ENCODE results near the gene SPATA31D1. TPM values are rescaled to one million over a fixed set of nuclear protein-coding genes. Genes with fewer than 3 reads are reported as not detected.

Gene SPATA31D1
- total RNA-seq, 1 experiment from 2014 or later, result not detected

GRCh38 chr9:81964218-81965171 lies 24.1 kb upstream of the SPATA31D1 start:
- Histone ChIP-seq H3K9me3 (ENCODE audit: low read depth, low read length, poor library complexity, severe bottlenecking) (no peaks in the 10 kb centered on the region), H3K4me1 (ENCODE audit: insufficient read depth, low read length, poor library complexity, severe bottlenecking) (no peaks in the 10 kb centered on the region), H3K27ac (ENCODE audit: low read depth, low read length, poor library complexity, severe bottlenecking) (no peak overlapping the region), H3K4me3 (ENCODE audit: low read depth, low read length, poor library complexity, severe bottlenecking) (no peak overlapping the region), H3K36me3 (ENCODE audit: insufficient read depth, low read length, poor library complexity, severe bottlenecking) (no peaks in the 10 kb centered on the region), H3K27me3 (replicated peaks; ENCODE audit: insufficient read depth, low read depth, low read length, poor library complexity) (no peaks in the 10 kb centered on the region)
- CTCF ChIA-PET, result no interaction called here
- TF ChIP-seq CTCF (conservative IDR thresholded peaks at IDR 0.05; ENCODE audit: low read depth, low read length), result no peak
- BruUV-seq (replicated peaks), result no TSS peak
- no peak for DNase-seq (ENCODE audit: low spot score)
- POLR2A ChIA-PET (ENCODE audit: low non-redundant PET), result no interaction called here
- intact Hi-C loops (cut with micrococcal nuclease; ENCODE audit: unreplicated experiment), result no loop called here

GRCh38 chr9:81968026-81968425 lies 20.5 kb upstream of the SPATA31D1 start:
- Histone ChIP-seq H3K4me1 (ENCODE audit: insufficient read depth, low read length, poor library complexity, severe bottlenecking) (no peaks in the 10 kb centered on the region), H3K4me3 (ENCODE audit: low read depth, low read length, poor library complexity, severe bottlenecking) (no peak overlapping the region), H3K36me3 (ENCODE audit: insufficient read depth, low read length, poor library complexity, severe bottlenecking) (no peaks in the 10 kb centered on the region), H3K27ac (ENCODE audit: low read depth, low read length, poor library complexity, severe bottlenecking) (no peak overlapping the region), H3K9me3 (ENCODE audit: low read depth, low read length, poor library complexity, severe bottlenecking) (no peaks in the 10 kb centered on the region), H3K27me3 (replicated peaks; ENCODE audit: insufficient read depth, low read depth, low read length, poor library complexity) (no peaks in the 10 kb centered on the region)
- TF ChIP-seq EZH2 (IDR thresholded peaks at IDR 0.05; ENCODE audit: borderline replicate concordance, low read depth, low read length, poor library complexity, severe bottlenecking) (no peak), CTCF (conservative IDR thresholded peaks at IDR 0.05; ENCODE audit: low read depth, low read length) (no peak)
- no TSS peak for BruUV-seq (replicated peaks)
- CTCF ChIA-PET, result no interaction called here
- DNase-seq (ENCODE audit: low spot score), result no peak
- intact Hi-C loops (cut with micrococcal nuclease; ENCODE audit: unreplicated experiment), result no loop called here
- POLR2A ChIA-PET (ENCODE audit: low non-redundant PET), result no interaction called here

- ChIA-PET POLR2A (ENCODE audit: low non-redundant PET) (no interaction called here), CTCF (no interaction called here)
- Histone ChIP-seq H3K9me3 (ENCODE audit: low read depth, low read length, poor library complexity, severe bottlenecking) (no peaks in the 10 kb centered on the region), H3K36me3 (ENCODE audit: insufficient read depth, low read length, poor library complexity, severe bottlenecking) (no peaks in the 10 kb centered on the region), H3K27ac (ENCODE audit: low read depth, low read length, poor library complexity, severe bottlenecking) (no peak overlapping the region), H3K4me3 (ENCODE audit: low read depth, low read length, poor library complexity, severe bottlenecking) (no peak overlapping the region), H3K4me1 (ENCODE audit: insufficient read depth, low read length, poor library complexity, severe bottlenecking) (no peaks in the 10 kb centered on the region), H3K27me3 (replicated peaks; ENCODE audit: insufficient read depth, low read depth, low read length, poor library complexity) (no peaks in the 10 kb centered on the region)
- no peak for TF ChIP-seq EZH2 (IDR thresholded peaks at IDR 0.05; ENCODE audit: borderline replicate concordance, low read depth, low read length, poor library complexity, severe bottlenecking)
- TF ChIP-seq CTCF (conservative IDR thresholded peaks at IDR 0.05; ENCODE audit: low read depth, low read length), result no peak
- DNase-seq (ENCODE audit: low spot score), result no peak
- no TSS peak for BruUV-seq (replicated peaks)
- intact Hi-C loops (cut with micrococcal nuclease; ENCODE audit: unreplicated experiment), result no loop called here
Observed at GRCh38 chr9:81969971-81970370, 18.6 kb upstream of the SPATA31D1 start.

Measured in A673 (cell line).